ENCODE data around the gene NUMA1. TPM values are rescaled to one million over a fixed set of nuclear protein-coding genes. Genes with fewer than 3 reads are reported as not detected.

Gene NUMA1
- polyA plus RNA-seq, 1 donor = 215 TPM

GRCh38 chr11:72013765-72014711, 66.3 kb downstream of the NUMA1 start:
- DNase-seq = peak; percentile 41

- peak; percentile 70 for DNase-seq
Measured at GRCh38 chr11:72012897-72013721, 67.2 kb downstream of the NUMA1 start.

- no peak for DNase-seq
Measured at GRCh38 chr11:72012091-72012630, 68.2 kb downstream of the NUMA1 start.

- DNase-seq = no peak
Measured at GRCh38 chr11:72010529-72011233, 69.7 kb downstream of the NUMA1 start.

GRCh38 chr11:72009156-72009555, 71.2 kb downstream of the NUMA1 start:
- DNase-seq = no peak

GRCh38 chr11:72008728-72009127, 71.6 kb downstream of the NUMA1 start:
- DNase-seq = no peak

GRCh38 chr11:72007587-72007986, 72.8 kb downstream of the NUMA1 start:
- no peak for DNase-seq

GRCh38 chr11:72007089-72007476, 73.3 kb downstream of the NUMA1 start:
- DNase-seq = no peak

GRCh38 chr11:72006309-72007088, 73.8 kb downstream of the NUMA1 start:
- no peak for DNase-seq

GRCh38 chr11:72005347-72006260, 74.7 kb downstream of the NUMA1 start:
- no peak for DNase-seq

GRCh38 chr11:72004515-72005346, 75.6 kb downstream of the NUMA1 start:
- DNase-seq = no peak

GRCh38 chr11:72003776-72004171, 76.6 kb downstream of the NUMA1 start:
- DNase-seq = no peak

GRCh38 chr11:72002841-72003775, 77.2 kb downstream of the NUMA1 start:
- DNase-seq = no peak

GRCh38 chr11:72001834-72002591, 78.3 kb downstream of the NUMA1 start:
- peak; percentile 47 for DNase-seq

GRCh38 chr11:72001285-72001684, 79.1 kb downstream of the NUMA1 start:
- no peak for DNase-seq

- DNase-seq = no peak
Measured at GRCh38 chr11:72000202-72000867, 80.0 kb downstream of the NUMA1 start.

- no peak for DNase-seq
Measured at GRCh38 chr11:71999798-72000197, 80.5 kb downstream of the NUMA1 start.

All from hindlimb muscle (tissue), 1 donor.